Immature natural killer cell (primary cell): ENCODE data around the gene MT1G. TPM values are rescaled to one million over a fixed set of nuclear protein-coding genes. Genes with fewer than 3 reads are reported as not detected.

Source experiments
- DNase-seq, 3 donors: peaks; one replicate each; pipeline ENCODE4 v3.0.0; 2022; ENCODE audit warnings: mixed read lengths in 1 of 3
- H3K27ac Mint-ChIP-seq, 6 donors: one replicate each; pipeline ENCODE4 v1.8.0; 2020; ENCODE audit warnings: mixed read lengths in 6 of 6, mild to moderate bottlenecking in 5 of 6, inconsistent platforms in 4 of 6, moderate library complexity in 3 of 6
- H3K27me3 Mint-ChIP-seq, 3 donors: one replicate each; pipeline ENCODE4 v1.8.0; 2020 to 2021; ENCODE audit warnings: low read depth in 3 of 3, mild to moderate bottlenecking in 3 of 3, mixed read lengths in 3 of 3, moderate library complexity in 3 of 3, inconsistent platforms in 1 of 3
- H3K36me3 Mint-ChIP-seq, 3 donors: one replicate each; pipeline ENCODE4 v1.8.0; 2020; ENCODE audit warnings: mixed read lengths in 3 of 3, inconsistent platforms in 2 of 3, mild to moderate bottlenecking in 2 of 3
- H3K4me1 Mint-ChIP-seq, 2 donors: one replicate each; pipeline ENCODE4 v1.8.0; 2020; ENCODE audit warnings: inconsistent platforms in 2 of 2, mild to moderate bottlenecking in 2 of 2, mixed read lengths in 2 of 2, moderate library complexity in 1 of 2
- H3K4me3 Mint-ChIP-seq, 5 donors: one replicate each; pipeline ENCODE4 v1.8.0; 2020; ENCODE audit warnings: mild to moderate bottlenecking in 5 of 5, mixed read lengths in 5 of 5, inconsistent platforms in 3 of 5, moderate library complexity in 3 of 5
- H3K9me3 Mint-ChIP-seq, 6 donors: one replicate each; pipeline ENCODE4 v1.8.0; 2020; ENCODE audit warnings: mild to moderate bottlenecking in 6 of 6, mixed read lengths in 6 of 6, inconsistent platforms in 4 of 6, moderate library complexity in 3 of 6
- polyA plus RNA-seq, 3 donors: library from polyadenylated mRNA; unstranded; fragments of 300-500 nt; fragmentation: Illumina TruSeq; gene quantifications; one replicate each; pipeline ENCODE4 v1.2.3, GENCODE V29; 2021

The MT1G gene
- polyA plus RNA-seq, 3 donors from 2014 or later: not detected

DNA sequence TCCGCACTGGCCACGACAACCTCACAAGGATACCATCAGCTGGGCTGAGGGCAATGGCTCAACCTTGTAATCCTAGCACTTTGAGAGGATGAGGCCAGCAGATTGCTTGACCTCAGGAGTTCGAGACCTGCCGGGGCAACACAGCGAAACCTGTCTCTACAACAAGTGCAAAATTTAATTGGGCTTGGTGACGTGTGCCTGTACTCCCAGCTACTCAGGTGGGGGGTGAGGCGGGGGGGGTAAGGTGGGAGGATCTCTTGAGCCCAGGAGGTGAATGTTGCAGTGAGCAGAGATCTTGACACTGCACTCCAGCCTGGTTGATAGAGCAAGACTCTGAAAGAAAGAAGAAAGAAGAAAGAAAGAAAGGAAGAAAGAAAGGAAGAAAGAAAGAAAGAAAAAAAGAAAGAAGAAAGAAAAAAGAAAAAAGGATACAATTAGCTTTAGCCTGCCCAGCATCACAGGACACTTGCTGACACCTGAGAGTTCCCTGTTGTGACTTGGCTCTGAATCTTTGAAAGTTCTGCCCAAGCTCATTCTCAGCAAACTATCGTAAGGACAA lies 47.4 kb downstream of the MT1G start:
- Mint-ChIP-seq H3K4me1 (peaks cover 16 to 20% of the 10 kb centered on the region in 2 donors), H3K36me3 (no peaks in the 10 kb centered on the region), H3K4me3 (no peak overlapping the region)

DNA sequence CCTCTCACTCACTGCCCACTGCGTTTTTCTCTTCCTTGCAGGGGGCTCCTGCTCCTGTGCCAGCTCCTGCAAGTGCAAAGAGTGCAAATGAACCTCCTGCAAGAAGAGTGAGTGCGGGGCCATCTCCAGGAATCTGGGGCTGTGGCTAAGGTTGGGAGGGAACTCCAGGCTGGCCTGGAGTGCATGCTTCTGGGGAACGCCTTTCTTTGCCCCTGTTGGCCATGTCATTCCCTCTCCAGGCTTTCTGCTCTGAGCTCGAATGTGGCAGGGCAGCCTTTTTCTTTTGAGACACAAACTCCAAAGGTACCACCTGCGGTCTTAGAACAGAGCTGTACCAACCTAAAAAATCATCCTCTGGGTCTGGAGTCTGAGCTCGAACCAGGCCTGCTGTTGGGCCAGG lies 49.7 kb downstream of the MT1G start:
- Mint-ChIP-seq H3K9me3 (no peaks in the 10 kb centered on the region), H3K27ac (no peak overlapping the region), H3K4me3 (peak overlapping the region in 1 of 5 donors; percentile 3), H3K4me1 (peaks cover 10 to 11% of the 10 kb centered on the region in 2 donors), H3K36me3 (no peaks in the 10 kb centered on the region), H3K27me3 (peaks cover 0 to 21% (median 10%) of the 10 kb centered on the region in 3 donors)
- DNase-seq: no peak

More for the DNA sequence above, 47.4 kb downstream of the MT1G start:
- no peak for DNase-seq
- H3K9me3 Mint-ChIP-seq: peaks cover 0 to 2% (median 0%) of the 10 kb centered on the region in 6 donors
- peaks cover 6 to 23% (median 18%) of the 10 kb centered on the region in 3 donors for H3K27me3 Mint-ChIP-seq
- no peak overlapping the region for H3K27ac Mint-ChIP-seq

DNA sequence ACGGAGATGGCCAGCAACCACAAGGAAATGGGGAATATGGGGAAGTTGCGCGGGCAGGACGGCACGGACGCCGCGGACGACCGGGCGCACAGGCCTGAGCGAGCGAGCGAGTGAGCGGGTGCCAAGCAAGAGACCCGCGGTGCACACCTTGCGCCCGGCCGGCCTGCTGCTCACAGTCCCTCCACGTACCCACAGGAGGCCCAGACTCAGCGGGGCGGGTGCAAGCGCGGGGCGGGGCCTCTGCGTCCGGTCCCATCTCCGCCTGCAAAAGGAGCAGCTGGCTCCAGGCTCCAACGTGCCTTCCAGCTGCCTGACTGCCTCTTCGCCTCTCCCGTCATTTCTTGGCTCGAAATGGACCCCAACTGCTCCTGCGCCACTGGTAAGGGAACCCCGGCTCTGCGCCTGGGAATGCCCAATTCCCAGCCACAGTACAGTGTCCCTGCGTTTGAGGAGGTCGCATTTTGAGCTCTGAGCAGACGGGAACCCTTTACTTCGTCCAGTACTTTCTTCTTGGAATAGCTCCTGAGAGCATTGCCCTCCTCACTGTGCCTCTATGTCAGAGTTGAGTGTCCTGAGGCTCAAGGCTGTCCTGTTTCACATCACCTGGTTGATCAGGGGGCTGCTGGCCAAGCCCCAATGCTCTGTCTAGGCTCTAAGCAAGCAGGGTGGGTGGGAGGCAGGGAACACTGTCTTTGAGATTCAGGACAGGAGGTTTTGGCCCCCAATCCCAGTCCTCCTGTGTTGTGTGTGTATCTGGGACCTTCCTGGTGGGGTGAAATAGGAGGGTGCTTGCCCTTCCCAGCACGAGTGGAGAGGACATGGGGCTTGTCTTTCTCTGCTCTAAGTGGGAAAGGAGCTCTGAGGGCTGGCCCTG lies 50.4 kb downstream of the MT1G start:
- peak overlapping the region; percentile 36 to 69 (median 47) for H3K4me3 Mint-ChIP-seq
- peaks cover 10 to 11% of the 10 kb centered on the region in 2 donors for H3K4me1 Mint-ChIP-seq
- peaks cover 0 to 19% (median 10%) of the 10 kb centered on the region in 3 donors for H3K27me3 Mint-ChIP-seq
- H3K36me3 Mint-ChIP-seq: no peaks in the 10 kb centered on the region
- no peak overlapping the region for H3K27ac Mint-ChIP-seq
- peak in 1 of 3 donors; percentile 35 for DNase-seq
- no peaks in the 10 kb centered on the region for H3K9me3 Mint-ChIP-seq

Other genes starting within 250 kb of the MT1G start
- gene AMFR, start 242.5 kb downstream of the MT1G start, polyA plus RNA-seq: 10 to 100 TPM; 17.8 to 63.3 (median 40.3) TPM
- gene NUDT21, start 216.7 kb downstream of the MT1G start, polyA plus RNA-seq: 10 to 100 TPM; 71.2 to 79.8 (median 76.8) TPM
- gene OGFOD1, start 216.5 kb downstream of the MT1G start, polyA plus RNA-seq: 10 to 100 TPM; 61.1 to 96.7 (median 80.5) TPM
- 10 to 100 TPM; 16.9 to 25.6 (median 19.2) TPM for gene BBS2, start 148.0 kb downstream of the MT1G start, polyA plus RNA-seq
- gene MT4, start 103.0 kb downstream of the MT1G start, polyA plus RNA-seq: not detected
- not detected for gene MT3, start 78.5 kb downstream of the MT1G start, polyA plus RNA-seq
- 100 to 1,000 TPM; 139 to 321 (median 313) TPM for gene MT2A, start 59.5 kb downstream of the MT1G start, polyA plus RNA-seq
- 1 to 10 TPM in 2 of 3 donors, not detected in 1; 1.4 to 2.5 TPM for gene MT1E, start 42.3 kb downstream of the MT1G start, polyA plus RNA-seq
- not detected for gene MT1M, start 35.4 kb downstream of the MT1G start, polyA plus RNA-seq
- not detected for gene MT1A, start 29.4 kb downstream of the MT1G start, polyA plus RNA-seq
- gene MT1B, start 16.2 kb downstream of the MT1G start, polyA plus RNA-seq: not detected
- gene MT1F, start 10.1 kb downstream of the MT1G start, polyA plus RNA-seq: 10 to 100 TPM in 2 of 3 donors, 1 to 10 TPM in 1; 6.4 to 39.1 (median 20.6) TPM
- not detected for gene MT1H, start 1.7 kb upstream of the MT1G start, polyA plus RNA-seq
- gene MT1X, start 14.4 kb upstream of the MT1G start, polyA plus RNA-seq: 10 to 100 TPM; 23.2 to 73.5 (median 69.4) TPM
- 10 to 100 TPM; 57.1 to 91.4 (median 68.3) TPM for gene NUP93, start 62.1 kb upstream of the MT1G start, polyA plus RNA-seq
- under 1 TPM in 1 of 3 donors, not detected in 2; 0.51 TPM for gene SLC12A3, start 197.1 kb upstream of the MT1G start, polyA plus RNA-seq